Activated CD8-positive, alpha-beta memory T cell treated with anti-CD3 and anti-CD28 coated beads for 4 hours (primary cell): ENCODE results near the gene MTM1.

ENCODE experiments used
- DNase-seq, 2 donors: peaks; one replicate each; pipeline ENCODE4 v3.0.0-alpha.2; 2020; ENCODE audit warnings: low read depth in 2 of 2

The MTM1 gene

DNA sequence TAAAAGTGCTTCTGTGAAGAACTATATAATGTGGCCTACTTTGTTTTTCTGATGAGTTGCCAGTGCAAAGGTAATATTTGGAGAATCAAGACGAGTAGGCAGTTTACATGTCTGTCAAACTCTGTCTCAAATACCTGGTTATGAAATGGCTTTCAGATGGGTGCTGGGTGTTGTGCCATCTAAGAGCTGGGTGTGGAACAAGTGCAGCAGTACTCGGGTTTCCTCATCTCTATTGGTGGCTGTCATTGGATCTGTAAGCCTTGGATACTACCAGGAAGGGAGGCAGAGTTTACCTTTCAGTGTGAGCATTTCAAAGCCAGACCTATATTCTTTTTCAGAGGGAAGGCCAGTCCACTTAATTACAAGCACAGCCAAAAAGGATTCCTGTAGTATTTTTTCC, 37.2 kb downstream of the MTM1 start:
- no peak for DNase-seq

DNA sequence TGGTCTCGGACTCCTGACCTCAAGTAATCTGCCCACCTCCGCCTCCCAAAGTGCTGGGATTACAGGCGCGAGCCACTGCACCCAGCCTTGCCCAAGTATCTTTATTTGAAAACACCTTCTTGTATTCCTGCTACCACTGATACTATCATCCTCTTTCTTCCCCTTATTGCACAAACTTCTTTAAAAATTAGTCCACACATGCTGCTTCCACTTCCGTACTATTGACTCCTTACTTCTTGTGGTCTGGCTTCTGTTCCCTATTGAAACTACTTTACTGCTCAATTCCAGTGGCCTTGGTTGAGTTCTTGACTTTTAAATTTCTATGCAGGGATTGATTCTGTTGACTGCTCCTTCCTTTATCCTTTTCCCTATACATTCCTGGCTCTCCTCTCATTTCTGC, 38.8 kb downstream of the MTM1 start:
- DNase-seq: no peak

- no peak for DNase-seq
Observed at GRCh38 chrX:150610043-150610442, 41.6 kb downstream of the MTM1 start.

- no peak for DNase-seq
Observed at GRCh38 chrX:150610446-150610845, 42.0 kb downstream of the MTM1 start.

DNA sequence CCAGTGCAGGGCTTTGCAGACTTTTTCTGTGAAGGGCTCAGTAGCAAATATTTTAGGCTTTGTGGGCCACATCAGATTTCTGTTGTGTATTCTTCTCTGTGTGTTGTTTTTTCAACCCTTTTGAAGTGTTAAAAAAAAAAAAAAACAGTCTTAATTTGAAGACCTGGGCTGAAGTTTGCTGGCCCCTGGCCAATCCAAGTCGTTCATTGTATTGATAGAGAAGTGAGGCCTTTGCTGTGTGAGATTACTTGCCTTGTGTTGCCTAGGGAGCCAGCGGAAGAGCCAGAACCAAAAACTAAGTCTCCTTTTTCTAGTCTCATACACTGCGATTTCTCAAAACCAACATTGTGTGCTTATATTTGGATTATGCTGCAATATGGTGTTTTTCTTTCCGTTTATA, 46.9 kb downstream of the MTM1 start:
- DNase-seq: no peak

GRCh38 chrX:150616179-150616862, 47.9 kb downstream of the MTM1 start:
- DNase-seq: no peak

DNA sequence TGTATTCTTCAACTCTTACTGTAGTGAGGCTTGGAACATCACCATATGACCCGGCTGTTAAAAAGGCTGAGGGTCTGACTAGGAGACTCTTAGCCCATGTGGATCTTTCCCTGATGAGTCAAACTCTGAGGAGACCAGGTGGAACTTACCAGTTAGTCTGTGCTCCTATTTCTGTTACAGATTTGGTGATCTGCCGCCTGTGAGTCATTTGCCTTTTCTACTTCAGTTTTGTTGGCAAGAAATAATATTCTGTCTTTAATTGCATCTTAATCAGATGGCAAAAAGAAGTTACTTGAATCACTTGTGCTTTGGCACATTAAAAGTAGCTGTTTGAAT, 48.4 kb downstream of the MTM1 start:
- DNase-seq: no peak

DNA sequence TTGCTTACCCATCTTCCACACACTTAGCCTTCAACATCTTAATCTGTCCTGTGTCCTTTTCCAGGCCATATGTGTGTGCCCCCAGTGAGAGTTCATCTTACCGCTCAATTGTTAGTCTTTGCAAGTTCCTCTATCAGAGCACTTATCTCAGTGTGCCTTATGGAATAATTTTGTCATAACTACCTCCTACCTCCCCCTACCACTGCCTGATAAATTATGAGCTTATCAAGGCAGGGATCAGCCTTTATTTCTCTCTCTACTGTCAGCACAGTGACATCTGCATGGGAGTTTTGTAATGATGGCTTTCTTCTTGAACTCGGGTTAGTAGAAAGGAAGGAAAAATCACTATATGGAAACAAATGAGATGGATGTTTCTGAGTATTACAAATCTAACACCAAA, 53.2 kb downstream of the MTM1 start:
- DNase-seq: no peak

GRCh38 chrX:150623583-150623982, 55.2 kb downstream of the MTM1 start:
- DNase-seq: no peak

DNA sequence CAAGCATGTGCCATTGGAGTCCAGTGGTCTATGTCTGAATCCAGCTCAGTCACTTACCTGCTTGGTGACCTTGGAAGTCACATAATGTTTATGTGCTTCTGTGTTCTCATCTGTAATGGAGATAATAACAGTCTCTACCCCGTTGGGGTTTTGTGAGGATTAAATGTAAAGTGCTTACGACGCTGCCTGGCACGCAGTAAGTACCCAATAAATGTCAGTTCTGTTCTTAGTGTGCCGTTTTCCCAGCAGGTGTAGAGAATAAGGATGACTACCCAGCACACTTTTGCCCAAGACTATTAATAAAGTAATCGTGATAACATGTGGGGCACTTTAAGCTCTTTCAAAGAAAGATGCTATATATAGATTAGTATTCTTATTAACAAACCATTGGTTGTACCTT, 56.7 kb downstream of the MTM1 start:
- DNase-seq: no peak

- no peak for DNase-seq
Observed at GRCh38 chrX:150625875-150626274, 57.5 kb downstream of the MTM1 start.

DNA sequence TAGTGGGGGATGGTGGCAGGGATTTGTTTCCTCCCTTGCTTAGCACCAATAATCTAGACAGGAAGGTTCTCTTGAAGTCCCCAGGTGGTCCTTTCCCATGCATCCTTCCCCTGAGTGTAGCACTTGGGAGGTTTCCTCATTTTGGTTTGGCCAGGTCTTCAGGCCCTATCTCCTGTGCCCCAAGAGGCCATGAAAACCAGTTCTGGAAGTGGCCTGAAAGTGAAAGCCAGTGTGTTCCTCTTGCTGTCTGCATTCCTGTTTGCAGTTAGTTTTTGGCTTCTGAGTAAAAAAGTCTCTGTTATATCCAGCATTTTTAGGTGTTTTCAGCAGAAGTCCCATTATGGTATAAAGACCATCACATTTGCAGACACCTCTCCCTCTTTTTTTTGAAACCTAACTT, 59.5 kb downstream of the MTM1 start:
- DNase-seq: no peak

DNA sequence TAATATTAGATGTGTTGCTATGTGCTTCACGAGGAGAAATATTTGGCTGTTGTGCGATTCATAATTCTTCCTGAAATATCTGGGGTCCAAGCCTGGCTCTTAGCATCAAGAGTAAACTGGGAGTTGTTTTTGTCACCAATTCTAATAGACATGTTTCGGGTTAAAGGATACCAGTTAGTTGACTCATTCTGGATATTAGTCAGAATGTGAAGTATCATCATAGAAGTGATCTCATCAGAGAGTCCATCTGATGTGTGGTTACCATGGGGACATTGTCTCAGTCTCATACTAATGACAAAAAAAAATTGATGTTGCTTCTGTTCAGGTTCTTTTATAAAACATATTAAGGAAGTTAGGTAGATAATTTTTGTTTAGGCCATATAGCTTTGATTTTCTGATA, 67.5 kb downstream of the MTM1 start:
- DNase-seq: no peak

- DNase-seq: no peak
Observed at GRCh38 chrX:150642423-150642822, 74.0 kb downstream of the MTM1 start.

- DNase-seq: no peak
Observed at GRCh38 chrX:150643271-150643670, 74.8 kb downstream of the MTM1 start.

DNA sequence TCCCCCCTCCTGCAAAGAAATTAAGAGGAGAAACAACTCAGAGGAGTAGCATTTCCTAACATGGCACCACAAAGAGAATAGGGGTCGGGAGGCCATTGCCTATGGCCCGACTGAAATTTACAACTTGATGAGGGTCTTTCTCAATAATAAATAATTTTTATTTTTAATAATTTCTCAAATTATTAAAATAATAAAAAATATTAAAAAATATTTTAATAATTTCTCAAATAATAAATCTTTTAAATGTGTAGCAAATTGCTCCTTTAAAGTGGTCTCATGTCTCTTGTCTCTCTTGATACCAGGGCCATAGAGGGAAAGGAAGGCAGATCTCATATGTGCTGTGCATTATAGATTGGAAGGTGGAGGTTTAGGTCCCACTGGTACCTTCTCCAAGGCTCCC, 75.5 kb downstream of the MTM1 start:
- no peak for DNase-seq

GRCh38 chrX:150644422-150644821, 76.0 kb downstream of the MTM1 start:
- no peak for DNase-seq

GRCh38 chrX:150647331-150647730, 78.9 kb downstream of the MTM1 start:
- DNase-seq: no peak

DNA sequence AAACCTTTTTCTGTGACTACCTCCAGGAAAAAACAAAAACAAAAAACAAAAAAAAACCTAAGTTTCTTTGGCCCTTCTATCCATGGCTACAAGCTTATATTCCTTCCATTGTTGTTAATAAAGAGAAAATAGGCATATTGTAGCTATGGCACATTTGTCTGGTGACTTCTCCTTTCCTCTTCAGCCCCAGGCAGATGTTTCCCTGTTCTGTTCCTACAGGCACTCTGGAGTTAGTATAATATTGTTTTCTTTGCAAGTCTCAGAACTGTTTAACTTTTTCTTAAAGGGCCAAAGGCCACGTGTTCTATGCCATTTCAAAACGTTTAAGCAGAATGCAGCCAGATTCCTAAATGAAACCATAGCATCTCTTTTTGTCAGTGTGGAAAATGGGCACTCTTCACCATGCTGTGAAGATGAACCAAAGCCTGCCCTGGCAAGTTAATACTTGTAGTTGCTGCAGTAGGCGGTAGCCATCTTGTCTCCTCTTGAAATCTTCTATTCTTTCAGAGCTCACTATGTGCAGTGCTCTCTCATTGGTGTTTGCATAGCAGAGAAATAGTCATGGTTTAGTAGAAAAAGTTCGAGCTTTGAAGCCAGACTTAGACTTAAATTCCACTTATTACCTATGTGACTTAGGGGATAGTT, 80.0 kb downstream of the MTM1 start:
- no peak for DNase-seq

- DNase-seq: no peak
Observed at GRCh38 chrX:150649096-150649870, 80.9 kb downstream of the MTM1 start.

DNA sequence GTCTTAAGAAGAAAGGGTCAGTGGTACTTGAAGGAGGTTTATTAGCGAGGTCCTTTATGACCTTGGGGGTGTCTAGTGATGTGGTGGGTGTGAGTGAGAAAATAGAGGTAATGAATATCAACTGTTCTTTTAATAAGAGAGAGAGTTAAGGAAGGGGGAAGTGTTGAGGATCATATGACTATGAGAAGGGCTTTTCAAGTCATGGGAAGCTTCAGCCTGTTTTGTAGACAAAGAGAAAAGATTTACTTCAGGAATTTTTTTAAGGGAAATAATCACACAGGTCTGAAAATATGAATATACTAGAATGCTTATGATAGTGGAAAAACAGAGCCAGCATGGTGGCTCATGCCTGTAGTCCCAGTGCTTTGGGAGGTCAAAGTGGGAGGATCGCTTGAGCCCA, 83.5 kb downstream of the MTM1 start:
- no peak for DNase-seq

DNA sequence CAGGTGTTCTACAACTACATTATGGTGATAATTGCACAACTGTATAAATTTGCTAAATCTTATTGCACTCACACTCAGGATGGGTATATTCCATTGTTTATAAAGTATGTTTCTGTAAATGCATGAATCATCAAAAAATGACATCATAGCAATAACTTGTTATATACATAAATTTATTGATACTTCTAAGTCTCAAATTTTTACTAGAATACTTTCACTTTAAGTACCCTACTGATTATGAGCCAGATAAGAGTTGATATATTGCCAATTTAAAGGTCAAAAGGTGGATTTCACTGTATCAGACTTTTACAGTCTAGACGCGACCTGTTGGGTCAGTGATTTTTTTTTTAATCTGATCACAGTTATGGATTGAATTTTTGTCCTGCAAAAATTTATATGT, 87.4 kb downstream of the MTM1 start:
- DNase-seq: no peak

DNA sequence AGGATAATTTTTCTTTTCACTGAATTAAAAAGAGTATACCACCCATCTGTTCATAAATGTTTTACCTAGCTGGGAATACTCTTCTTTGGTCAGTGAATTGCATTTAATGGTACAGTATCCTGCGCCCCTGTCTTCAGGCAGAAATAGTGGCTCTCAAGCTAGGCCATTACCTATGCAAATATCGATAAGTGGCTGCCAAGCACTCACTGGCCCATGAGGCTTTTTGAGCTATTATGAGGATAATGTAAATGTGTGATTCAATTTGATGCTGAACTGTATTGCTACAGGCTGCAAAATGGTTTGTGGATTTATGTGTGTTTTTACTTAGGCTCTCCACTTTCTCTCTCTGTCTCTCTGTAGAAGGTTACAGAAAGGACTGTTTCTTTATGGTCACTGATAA, 94.7 kb downstream of the MTM1 start:
- no peak for DNase-seq
